ENCODE results near the gene EIF3K.
"Not testable (repeated sequence)": the region's sequence is repeated elsewhere in the genome, so short reads cannot be mapped to it uniquely, and the experiment has no call there.

Gene EIF3K

DNA sequence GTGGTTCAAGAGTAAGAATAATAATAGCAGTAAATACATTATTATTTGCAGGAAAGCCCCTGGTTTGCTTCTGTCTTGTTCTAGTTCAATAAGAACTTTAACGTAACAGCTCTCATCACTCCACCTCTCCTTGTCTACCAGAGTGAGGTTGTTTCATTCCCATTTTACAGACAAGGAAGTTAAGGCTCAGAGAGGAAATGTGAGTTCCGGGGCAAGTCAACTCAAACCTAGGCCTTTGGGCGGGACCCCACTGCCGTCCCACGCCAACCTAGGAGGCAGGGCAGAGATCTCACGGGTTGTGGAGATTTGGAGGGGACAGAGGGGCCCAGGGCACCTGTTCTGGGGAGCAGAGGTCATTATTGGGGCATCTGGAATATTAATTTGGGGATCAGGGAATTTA lies 2.7 kb upstream of the EIF3K start:
- DNase-seq = no peak
- intact Hi-C loops (cut with DNase I) = loop anchor here (5.0 to 10.0 kb wide), 3 partner anchors 214 to 236 kb away; partner anchors contain the start of genes ECH1 and FAM98C

DNA sequence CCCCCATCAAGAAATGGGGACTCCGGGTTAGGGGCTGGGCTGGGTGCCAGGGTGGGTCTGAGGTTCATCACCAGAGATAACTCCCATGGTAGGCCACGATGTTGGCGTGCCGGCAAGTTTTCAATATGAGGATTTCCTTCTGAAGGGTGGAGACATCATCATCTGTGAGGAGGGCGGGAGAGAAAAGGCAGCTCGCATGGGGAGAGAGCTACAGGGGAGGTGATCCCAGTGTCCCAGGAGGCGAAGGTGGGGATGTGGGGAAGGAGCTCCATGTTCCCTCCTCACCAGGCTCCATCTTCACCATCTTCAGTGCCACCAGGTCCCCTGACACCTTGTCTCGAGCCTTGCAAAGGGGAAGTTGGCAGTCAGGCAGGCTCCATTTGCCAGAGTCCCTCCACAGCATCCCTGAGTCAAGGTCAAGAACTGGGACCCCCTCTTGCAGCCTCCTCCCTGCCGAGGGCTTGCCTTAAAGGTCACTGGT lies 1.7 kb upstream of the EIF3K start:
- intact Hi-C loops (cut with DNase I) = loop anchor here (5.0 to 10.0 kb wide), 3 partner anchors 215 to 235 kb away; partner anchors contain the start of genes ECH1 and FAM98C
- DNase-seq = peak in 2 of 42 donors; percentile 26 to 45

DNA sequence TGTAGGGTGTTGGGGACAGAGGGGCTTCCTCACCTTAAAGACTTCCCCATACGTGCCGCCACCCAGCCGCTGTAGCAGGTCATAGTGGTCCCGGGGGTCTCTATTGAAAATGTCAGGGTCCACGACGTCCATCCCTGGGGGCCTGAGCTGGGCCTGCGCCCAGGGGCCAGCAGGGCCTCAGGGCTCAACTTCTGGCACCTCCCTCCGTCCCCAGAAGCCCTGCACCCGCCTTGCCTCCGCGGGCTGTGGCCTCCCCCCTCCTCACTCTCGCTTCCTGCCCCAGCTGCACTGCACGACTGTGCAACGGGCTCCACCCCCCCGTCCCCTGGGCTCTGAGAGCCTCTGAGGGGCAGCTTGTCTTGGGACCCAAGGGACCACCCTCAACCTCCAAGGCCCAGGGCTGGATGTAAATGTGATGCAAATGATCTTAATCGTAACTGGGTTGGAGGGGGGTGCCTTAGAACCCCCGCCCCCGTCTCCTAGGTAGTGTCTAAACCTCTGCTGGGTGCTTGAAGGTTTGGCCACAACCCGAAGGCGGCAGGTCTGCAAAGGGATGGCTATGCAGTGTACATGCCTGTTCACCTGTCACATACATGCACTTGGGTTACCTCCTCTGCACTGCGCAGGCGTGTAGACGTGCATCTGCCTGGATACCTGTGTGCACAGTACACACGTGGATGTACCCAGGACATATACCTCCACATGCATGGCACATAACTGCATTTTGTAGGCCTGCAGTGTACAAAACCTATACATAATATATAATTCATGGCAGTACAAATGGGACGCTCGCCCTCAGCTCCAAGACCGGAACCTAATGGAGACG lies 1.0 kb upstream of the EIF3K start, which contains the start of gene MAP4K1:
Gene MAP4K1, minus strand, starts transcription at position 190 of the 826 bp plus-strand sequence. Its CDS starts 58 bp downstream, at position 132.
- intact Hi-C loops (cut with DNase I) = loop anchor here (5.0 to 10.0 kb wide), 3 partner anchors 216 to 234 kb away; partner anchors contain the start of genes ECH1 and FAM98C
- peak; percentile 11 to 69 (median 44) for DNase-seq

DNA sequence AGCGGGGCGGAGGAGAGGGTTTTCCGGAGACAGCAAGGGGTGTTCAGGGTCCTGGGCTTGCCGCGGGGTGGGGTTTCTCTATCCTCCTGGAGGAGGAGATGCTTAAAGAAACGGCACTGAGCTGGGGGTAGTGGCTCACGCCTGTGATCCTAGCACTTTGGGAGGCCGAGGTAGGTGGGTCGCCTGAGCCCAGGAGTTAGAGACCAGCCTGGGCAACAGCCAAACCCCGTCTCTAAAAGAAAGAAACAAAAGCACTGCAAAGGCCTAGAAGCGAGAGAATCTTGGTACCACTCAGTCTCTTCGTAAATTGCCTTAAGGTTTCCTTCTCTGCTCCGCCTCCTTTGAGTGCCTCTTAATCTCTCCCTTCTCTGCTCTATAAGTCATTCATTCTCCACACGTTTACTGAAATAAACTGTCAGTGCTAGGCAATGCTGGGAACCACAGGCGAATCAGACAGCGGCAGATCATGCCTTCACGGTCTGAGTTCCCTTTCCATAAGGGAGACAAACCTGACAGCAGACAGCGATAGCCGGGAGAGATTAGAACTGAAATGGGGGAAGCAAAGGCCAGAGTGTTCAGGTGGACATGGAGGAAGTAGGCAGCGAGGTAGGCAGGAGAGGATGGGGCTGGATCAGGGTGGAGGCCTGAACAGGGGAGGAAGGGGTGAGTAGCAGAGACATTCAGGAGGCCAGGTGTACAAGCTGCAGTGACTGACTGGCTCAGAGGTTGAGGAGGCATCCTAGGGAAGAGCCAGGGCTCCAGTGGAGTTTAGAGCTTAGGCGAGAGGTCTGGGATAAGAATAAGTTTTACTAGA lies 580 bp downstream of the EIF3K start:
- DNase-seq = no peak
- intact Hi-C loops (cut with DNase I) = loop anchor here (5.0 to 10.0 kb wide), 3 partner anchors 215 to 233 kb away; partner anchors contain the start of genes ECH1 and FAM98C

DNA sequence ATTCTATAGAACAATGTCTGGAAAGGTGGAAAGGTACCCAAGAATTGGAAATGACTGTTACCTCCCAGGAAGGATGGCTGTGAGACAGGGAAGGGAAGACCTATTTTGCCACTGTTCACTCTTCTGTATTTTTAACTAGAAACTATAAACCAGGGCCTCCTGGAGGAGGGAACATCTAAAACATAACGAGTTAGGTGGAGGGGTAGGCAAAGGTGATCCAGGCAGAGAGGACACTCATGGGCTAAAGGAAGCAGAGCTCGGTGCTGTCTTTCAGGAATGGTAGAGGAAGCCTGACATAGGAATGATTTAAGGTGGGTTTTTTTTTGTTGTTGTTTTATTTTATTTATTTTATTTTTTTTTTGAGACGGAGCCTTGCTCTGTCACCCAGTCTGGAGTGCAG lies 5.8 kb downstream of the EIF3K start:
- DNase-seq = no peak
- intact Hi-C loops (cut with DNase I) = no loop called here

DNA sequence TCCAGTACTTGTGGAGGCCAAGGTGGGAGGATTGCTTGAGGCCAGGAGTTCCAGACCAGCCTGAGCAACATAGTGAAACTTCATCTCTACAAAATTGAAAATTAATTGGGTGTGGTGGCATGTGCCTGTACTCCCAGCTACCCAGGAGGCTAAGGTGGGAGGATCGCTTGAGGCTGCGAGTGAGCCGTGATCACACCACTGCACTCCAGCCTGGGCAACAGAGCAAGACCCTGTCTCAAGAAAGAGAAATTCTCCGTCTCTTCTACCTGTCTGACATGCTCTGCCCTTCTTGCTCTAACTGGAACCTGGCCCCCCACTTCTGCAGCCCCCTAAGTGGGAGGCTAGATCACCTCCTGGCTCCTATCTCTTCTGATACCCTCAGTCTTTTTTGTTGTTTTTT lies 7.4 kb downstream of the EIF3K start:
- intact Hi-C loops (cut with DNase I) = no loop called here
- no peak for DNase-seq

DNA sequence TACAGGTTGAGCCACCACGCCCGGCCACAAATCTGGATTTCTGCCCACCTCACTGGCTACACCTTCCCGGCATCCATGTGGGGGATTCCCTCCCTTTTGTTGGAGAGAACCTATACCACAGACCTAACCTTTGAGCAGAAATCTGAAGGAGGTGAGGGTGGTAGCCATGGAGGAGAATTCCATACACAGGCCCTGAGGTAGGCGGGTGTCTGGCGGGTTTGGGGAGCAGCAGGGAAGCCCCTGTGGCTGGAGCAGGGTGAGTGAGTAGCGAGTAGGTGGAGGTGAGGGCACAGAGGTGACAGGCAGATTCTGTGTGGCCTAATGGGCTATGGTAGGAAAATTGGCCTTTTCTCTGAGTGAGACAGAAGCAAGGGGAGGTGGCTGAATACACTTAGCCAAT lies 10.6 kb downstream of the EIF3K start:
- intact Hi-C loops (cut with DNase I) = no loop called here
- no peak for DNase-seq

DNA sequence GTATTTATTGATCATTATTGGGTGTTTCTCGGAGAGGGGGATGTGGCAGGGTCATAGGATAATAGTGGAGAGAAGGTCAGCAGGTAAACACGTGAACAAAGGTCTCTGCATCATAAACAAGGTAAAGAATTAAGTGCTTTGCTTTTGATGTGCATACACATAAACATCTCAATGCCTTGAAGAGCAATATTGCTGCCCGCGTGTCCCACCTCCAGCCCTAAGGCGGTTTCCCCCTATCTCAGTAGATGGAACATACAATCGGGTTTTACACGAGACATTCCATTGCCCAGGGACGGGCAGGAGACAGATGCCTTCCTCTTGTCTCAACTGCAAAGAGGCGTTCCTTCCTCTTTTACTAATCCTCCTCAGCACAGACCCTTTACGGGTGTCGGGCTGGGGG lies 12.3 kb downstream of the EIF3K start:
- DNase-seq; intact Hi-C loops (cut with DNase I): not testable (repeated sequence)

DNA sequence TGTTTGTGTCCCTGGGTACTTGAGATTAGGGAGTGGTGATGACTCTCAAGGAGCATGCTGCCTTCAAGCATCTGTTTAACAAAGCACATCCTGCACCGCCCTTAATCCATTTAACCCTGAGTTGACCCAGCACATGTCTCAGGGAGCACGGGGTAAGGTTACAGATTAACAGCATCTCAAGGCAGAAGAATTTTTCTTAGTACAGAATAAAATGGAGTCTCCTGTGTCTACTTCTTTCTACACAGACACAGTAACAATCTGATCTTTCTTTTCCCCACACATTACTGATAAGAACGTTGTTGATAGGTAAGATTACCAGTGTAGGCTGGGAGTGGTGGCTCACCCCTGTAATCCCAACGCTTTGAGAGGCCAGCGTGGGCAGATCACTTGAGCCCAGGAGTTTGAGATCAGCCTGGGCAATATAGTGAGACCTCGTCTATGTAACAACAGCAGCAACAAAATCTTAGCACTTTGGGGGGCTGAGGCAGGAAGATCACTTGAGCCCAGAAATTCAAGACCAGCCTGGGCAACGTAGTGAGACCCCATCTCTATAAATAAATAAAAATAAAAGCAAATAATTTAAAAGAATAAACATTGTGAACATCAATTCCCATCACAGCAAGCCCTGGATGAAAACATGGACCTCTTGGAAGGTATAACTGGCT lies 13.0 kb downstream of the EIF3K start:
- DNase-seq; intact Hi-C loops (cut with DNase I): not testable (repeated sequence)

DNA sequence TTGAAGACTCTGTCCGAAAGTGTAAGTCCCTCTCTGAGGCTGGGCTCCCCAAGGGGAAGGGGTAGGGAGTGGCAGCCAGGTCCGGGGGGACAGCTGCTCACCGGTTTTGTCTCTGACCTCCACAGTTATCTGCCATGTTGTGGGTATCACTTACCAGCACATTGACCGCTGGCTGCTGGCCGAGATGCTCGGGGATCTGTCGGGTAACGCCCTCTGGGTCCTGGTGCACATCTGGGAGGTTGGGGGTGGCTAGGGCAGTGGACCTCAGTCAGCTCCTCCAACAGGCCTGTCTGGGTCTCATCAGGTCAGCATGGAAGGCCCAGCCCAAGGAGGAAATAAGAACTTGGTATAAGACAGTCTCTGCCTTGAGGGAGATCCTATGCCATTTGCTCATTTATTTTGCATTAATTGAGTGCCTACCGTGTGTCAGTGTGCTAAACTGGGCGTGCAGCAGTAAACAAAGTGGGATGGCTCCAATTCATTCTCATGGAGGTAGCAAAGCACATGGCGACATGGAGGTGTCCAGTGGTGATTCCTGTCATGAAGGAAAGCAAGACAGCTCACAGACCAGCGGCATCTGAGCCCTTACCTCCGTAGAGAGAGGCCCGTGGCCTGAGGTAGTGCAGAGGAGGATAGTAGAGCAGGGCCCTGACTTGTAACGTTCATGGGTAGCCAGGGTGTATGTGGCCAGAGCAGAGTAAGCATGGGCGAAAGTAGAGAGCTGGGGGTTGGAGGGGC lies 13.7 kb downstream of the EIF3K start:
- intact Hi-C loops (cut with DNase I) = no loop called here
- DNase-seq = no peak

DNA sequence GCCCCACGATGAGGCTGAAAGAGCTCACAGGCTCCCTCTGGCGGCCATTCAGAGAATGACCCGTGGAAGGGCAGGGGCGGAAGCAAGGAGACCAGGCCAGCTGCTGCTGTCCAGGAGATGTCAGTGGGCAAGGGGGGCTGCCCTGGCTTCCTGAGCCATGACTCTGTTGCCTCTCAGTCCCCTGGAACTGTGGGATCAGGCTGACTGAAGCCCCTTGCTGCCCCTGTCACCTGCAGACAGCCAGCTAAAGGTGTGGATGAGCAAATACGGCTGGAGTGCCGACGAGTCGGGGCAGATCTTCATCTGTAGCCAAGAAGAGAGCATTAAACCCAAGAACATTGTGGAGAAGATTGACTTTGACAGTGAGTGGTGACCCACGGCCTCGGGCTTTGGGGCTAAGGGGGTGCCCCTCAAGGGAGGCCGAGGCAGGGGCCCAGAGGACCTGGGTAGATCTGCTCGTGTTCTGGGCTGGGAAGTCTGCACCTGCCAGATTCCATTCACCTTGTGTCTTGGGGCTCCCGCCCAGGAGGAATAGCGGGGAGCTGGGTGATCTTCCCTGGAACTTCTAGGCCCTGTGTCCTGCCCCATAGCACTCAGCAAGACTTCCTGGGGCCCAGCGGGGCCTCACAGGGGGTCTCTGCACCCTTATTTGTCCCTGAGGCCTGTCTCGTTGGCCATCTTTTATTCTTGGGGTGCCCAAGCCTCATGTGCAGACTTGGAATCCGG lies 15.9 kb downstream of the EIF3K start:
- peak in 41 of 42 donors; percentile 31 to 90 (median 76) for DNase-seq
- intact Hi-C loops (cut with DNase I) = no loop called here

DNA sequence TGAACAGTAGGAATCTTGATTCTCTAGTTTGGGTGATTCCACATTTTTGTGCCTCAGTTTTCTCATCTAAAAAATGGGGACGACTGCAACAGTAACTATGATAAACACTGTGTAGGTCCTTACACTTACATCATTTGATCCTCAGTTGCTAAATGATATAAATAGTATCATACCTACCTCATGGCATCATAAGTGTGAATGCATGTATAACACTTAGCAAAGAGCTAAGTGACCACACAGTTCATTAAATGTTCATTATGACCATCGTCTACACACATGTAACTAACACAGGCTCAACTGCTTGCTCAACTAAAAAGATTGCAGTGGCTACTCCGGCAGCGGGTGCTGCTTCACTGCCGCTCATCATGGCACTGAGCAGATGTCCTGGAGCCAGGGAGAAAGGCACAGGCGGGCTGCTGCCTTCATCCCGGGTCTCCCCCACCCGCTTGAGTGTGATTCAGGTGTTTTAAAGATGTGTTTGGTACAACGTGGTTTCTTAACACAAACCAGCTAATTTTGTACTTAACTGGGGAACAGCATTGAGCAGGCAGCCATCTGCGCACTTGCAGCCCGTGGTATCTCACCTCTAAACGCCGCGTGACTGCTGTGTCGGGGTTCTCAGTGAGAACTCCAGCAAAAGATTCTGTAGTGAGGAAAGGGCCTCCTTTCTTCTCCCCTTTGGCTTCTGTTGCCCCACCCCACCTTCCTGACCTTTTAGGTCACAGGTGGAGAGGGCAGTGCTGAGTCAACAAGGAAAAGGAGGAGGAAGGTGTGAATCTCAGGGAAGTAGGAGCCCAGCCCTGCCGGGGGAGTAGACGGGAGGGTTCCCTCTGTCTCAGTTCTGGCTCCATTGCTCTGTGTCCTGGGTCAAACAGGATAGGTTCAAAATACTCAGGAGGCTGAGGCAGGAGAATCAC lies 16.8 kb downstream of the EIF3K start:
- intact Hi-C loops (cut with DNase I) = no loop called here

DNA sequence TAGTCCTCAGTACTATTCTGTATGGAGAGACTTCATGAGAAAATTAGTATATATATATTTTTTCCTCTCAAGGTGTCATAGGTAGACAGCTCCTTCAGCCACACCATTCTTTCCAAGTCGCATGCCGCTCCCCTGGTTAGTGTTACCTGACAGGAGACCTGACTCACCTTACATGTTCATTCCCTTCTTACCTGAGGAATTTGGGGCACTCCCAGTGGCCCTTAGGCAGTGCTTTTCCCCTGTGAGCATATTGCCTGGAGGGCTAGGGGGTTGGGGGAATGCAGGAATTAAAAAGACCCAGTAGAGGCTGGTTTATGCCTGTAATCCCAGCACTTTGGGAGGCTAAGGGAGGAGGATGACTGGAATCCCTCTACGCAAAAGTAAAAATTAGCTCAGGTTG lies 19.5 kb downstream of the EIF3K start:
- DNase-seq = no peak
- intact Hi-C loops (cut with DNase I) = no loop called here

More for the DNA sequence above, 16.8 kb downstream of the EIF3K start:
- DNase-seq = no peak

DNA sequence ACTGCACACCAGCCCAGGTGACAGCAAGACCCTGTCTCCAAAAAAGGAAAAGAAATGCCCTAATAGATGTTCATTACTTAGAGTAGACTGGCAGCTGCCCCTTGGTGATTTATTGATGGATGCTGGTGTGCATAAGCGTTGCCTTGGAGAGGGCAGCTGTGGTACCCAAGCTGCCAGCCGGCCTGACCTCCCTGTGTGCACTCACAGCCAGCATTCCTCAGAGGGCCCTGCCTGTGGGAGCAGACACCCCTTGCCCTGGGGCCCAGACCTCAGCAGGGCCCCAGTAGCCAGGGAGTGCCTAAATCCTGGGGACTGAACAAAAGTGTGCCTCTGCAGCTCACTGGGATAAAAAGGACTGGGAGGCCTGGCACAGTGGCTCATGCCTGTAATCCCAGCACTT lies 20.7 kb downstream of the EIF3K start:
- no peak for DNase-seq
- intact Hi-C loops (cut with DNase I) = loop anchor here (10.0 kb wide), 2 partner anchors 205 to 295 kb away; partner anchors contain the start of genes HNRNPL, MRPS12 and SARS2

DNA sequence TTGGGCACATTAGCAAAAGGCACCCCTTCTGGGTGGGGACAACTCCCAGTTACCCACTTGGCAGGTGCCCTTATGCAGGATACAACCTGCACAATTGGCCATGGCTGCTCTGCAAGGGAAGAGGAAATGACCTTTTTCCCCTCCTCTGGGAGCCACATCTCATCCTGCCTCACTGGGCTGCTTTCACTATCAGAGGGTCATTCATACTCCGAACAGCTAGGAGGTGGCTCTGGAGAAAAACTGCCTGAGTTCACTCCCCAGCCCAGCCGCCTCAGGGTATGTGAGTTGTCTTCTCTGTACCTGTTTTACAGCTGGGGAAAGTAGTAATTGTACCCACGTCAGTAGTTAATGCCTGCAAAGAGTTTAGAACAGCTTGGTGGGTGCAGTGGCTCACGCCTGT lies 21.4 kb downstream of the EIF3K start:
- intact Hi-C loops (cut with DNase I) = loop anchor here (10.0 kb wide), 2 partner anchors 204 to 294 kb away; partner anchors contain the start of genes HNRNPL, MRPS12 and SARS2
- no peak for DNase-seq

DNA sequence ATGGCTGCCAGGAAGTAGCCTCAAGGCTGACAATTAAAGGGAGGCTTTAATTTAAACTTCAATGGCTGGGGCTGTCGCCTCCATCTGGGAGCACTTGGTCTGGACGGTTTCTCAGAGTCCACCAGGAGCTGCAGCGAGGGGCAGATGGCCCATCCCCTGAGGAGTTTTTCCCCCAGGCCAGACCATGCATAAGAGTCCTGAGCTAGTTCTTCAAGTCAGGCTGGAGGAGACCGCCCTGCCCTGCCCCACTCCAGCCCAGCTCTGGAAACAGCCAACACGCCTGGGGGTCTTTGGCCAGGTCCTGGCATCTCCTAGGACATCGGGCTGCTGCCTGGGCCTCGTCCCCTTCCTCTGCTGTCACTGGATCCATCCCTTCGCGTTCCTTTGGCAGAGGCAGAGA lies 23.2 kb downstream of the EIF3K start:
- DNase-seq = no peak
- intact Hi-C loops (cut with DNase I) = loop anchor here (10.0 kb wide), 2 partner anchors 203 to 293 kb away; partner anchors contain the start of genes HNRNPL, MRPS12 and SARS2

Measured in head of caudate nucleus (tissue), 42 donors.